GM21786 (cell line): ENCODE results near the gene TAS2R16.
"Not testable (repeated sequence)": the region's sequence is repeated elsewhere in the genome, so short reads cannot be mapped to it uniquely, and the experiment has no call there.

Experiments used
- ATAC-seq: cut with Tn5 transposase; IDR thresholded peaks from one replicate; pipeline ENCODE4 v1.9.1; 2021; ENCODE audit not compliant: unreplicated experiment

TAS2R16 gene

DNA sequence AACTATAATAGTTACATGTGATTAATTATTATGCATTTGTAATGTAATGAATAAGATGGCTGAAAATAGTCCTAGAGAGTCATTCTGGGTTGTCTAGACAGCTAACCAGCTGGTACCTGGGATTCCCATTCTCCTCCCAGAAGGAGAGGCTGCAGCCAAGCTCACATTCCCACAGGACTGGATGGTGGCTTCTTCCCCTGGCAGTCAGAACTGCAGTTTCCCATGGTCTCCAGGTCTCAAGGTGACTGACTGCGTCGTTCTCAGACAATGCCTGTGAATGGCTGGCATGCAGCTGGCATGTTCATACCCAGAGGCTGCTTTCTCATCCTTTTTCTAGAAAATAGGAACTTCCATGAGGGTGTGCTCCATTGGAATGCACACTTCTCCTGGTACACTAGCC lies 21.3 kb downstream of the TAS2R16 start:
- ATAC-seq, result no peak

DNA sequence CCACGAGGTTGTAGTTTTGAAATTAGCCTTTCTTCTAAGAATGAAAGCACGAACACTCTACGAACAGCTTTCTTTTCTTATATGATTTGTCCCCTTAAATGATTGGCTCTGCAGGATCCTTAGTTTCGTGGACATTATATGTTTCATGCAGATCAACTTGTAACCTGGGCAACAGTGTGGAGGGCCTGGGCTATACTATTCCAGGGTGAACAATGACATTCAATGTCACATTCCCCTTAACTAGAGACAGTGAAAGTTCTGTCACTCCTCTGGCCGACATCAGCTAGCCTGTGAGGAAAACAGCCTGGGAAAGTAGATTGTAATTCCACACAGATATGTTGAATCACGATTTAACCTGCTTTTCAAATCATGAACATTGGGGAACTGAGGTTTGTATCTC lies 23.4 kb downstream of the TAS2R16 start:
- ATAC-seq, result no peak

DNA sequence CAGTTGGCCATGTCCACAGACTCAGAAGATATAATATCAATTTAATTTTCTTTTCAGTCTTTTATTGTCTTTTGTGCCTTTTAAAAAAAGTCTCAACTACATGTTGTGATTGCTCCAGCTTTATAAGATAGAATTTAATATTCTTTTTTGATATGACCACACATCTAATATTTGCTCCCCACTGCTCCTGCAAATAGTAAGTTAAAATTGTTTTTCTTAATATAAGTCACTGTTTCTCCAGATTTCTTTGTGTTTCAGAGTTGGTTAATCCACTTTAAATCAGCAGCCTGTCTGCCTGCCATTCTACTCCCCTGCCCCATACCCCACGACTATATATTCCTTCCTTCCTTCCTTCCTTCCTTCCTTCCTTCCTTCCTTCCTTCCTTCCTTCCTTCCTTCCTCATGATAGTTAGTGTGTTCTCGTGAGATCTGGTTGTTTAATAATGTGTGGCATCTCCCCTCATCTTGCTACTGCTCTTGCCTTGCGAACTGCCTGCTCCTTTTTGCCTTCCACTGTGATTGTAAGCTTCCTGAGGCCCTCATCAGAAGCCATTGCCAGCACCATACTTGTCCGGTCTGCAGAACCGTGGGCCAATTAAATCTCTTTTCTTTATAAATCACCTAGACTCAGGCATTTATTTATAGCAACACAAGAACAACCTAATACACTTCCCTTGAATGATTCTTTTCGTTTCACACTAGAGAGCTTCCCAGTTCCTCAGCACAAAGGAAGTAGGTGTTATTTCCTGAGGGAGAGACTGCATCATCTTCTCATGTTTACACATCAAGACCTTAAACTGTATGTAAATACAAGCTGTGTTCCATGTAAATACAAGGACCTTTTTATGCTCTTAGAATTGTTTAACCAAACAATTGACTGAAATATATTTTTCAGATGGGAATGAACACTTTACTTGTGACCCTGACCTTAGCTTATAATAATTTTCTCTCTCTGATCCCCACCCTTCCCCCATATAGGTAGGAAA lies 24.5 kb downstream of the TAS2R16 start:
- no peak for ATAC-seq

DNA sequence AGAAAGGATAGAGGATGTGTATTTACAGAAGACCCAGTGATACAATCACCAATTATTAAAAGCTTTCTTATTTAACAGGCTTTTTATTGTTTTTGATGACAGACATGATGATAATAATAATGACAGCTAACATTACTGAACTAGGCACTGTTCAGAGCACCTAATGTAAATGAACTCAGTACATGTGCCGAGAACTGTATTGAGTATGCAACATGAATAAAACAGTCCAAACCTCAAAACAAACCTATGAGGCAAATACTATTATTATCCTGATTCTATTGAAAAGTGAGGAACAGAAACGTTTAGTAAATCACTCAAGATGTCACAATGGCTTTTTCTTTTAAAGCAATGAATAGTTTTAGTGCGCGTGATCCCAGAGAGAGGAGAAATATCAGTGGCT lies 27.1 kb downstream of the TAS2R16 start:
- no peak for ATAC-seq

DNA sequence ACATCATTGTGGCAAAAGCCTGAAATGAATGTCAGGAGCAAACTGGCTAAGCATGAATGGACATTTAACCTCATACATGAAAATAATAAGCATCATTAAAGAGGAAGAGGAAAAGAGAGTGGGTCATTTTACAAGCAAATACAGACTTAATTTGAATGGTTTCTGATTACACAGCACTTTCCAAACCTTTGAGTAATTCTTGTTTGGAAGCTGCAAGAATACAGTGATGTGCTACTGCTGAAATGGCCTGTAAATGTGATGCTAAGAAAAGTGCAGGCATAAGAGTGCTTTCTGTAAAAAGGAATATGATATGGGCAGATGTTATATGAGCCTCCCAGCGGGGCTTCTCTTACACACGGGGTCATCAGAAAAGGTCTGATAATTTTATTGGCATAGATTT lies 30.2 kb downstream of the TAS2R16 start:
- ATAC-seq, result no peak

DNA sequence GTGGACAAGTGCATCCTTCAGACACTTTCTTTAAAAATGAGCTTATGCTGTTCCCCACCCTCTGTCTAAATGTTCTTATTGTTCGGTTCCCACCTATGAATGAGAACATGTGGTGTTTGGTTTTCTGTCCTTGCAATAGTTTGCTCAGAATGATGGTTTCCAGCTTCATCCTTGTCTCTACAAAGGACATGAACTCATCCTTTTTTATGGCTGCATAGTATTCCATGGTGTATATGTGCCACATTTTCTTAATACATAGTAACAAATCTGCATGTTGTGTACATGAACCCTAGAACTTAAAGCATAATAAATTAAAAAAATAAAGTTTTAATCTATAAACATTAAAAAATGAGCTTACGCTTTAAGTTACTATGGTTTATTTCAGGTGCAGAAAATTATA lies 41.8 kb downstream of the TAS2R16 start:
- not testable (repeated sequence) for ATAC-seq

DNA sequence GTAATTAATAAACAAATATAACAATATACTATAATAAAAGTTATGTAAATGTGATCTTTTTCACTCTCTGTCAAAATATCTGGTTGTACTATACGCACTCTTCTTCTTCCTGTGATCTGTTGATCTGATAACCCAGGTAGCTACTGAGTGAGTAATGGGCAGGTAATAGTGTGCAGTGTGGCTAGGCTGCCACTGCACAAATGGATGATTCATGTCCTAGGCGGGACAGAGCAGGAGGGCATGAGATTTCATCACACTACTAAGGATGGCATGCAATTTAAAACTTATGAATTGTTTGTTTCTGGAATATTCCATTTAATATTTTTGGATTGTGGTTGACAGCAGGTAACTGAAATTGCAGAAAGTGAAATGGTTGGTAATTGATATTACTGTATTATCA lies 44.5 kb downstream of the TAS2R16 start:
- ATAC-seq, result no peak

DNA sequence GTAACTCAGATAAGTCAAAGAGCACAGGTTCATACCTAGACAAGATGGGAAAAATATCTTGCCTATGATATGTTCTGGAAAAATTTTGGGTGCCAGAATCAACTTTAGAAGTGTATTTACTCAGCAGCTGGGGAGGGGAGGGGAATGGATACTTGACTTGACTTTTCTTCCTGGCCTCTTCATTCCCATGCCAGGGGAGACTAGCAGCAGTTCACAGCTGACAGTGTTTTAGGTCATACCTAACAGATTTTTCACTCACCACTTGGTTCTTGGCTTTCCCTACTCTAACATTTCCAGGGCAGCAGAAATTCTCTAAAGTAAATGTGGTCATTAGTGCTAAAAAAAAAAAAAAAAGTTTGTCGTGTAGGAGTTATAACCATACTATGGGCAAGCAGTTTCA lies 46.3 kb downstream of the TAS2R16 start:
- no peak for ATAC-seq
